Fibroblast of skin of abdomen (primary cell): ENCODE measurements around the gene MDM4.

Experiments used
- DNase-seq: peaks from one replicate; pipeline ENCODE4 v3.0.0-alpha.2; 2013

The MDM4 gene

GRCh38 chr1:204581759-204582158, 65.6 kb downstream of the MDM4 start:
- no peak for DNase-seq

GRCh38 chr1:204583909-204584632, 67.9 kb downstream of the MDM4 start:
- no peak for DNase-seq

GRCh38 chr1:204584699-204585372, 68.6 kb downstream of the MDM4 start:
- DNase-seq, result no peak

- no peak for DNase-seq
Measured at GRCh38 chr1:204587621-204588020, 71.4 kb downstream of the MDM4 start.

GRCh38 chr1:204588826-204589225, 72.6 kb downstream of the MDM4 start:
- DNase-seq, result no peak

GRCh38 chr1:204589409-204590038, 73.3 kb downstream of the MDM4 start:
- peak; percentile 75 for DNase-seq

GRCh38 chr1:204591473-204592090, 75.4 kb downstream of the MDM4 start:
- DNase-seq, result peak; percentile 72

- DNase-seq, result no peak
Measured at GRCh38 chr1:204592246-204592948, 76.2 kb downstream of the MDM4 start.

GRCh38 chr1:204598319-204598969, 82.2 kb downstream of the MDM4 start:
- no peak for DNase-seq

GRCh38 chr1:204599098-204599497, 82.9 kb downstream of the MDM4 start:
- no peak for DNase-seq

- no peak for DNase-seq
Measured at GRCh38 chr1:204599596-204599995, 83.4 kb downstream of the MDM4 start.

- no peak for DNase-seq
Measured at GRCh38 chr1:204600203-204600602, 84.0 kb downstream of the MDM4 start.

GRCh38 chr1:204600968-204601367, 84.8 kb downstream of the MDM4 start:
- DNase-seq, result no peak

GRCh38 chr1:204602111-204602579, 85.9 kb downstream of the MDM4 start:
- DNase-seq, result no peak

- no peak for DNase-seq
Measured at GRCh38 chr1:204602871-204603542, 86.8 kb downstream of the MDM4 start.

GRCh38 chr1:204605791-204606190, 89.6 kb downstream of the MDM4 start:
- DNase-seq, result no peak
